ENCODE measurements around the gene FLACC1. TPM values are rescaled to one million over a fixed set of nuclear protein-coding genes. Genes with fewer than 3 reads are reported as not detected.

FLACC1 gene
- total RNA-seq, 2 experiments from 2014 or later = 4.5 to 4.8 TPM

- TF ChIP-seq, protein P1, sequence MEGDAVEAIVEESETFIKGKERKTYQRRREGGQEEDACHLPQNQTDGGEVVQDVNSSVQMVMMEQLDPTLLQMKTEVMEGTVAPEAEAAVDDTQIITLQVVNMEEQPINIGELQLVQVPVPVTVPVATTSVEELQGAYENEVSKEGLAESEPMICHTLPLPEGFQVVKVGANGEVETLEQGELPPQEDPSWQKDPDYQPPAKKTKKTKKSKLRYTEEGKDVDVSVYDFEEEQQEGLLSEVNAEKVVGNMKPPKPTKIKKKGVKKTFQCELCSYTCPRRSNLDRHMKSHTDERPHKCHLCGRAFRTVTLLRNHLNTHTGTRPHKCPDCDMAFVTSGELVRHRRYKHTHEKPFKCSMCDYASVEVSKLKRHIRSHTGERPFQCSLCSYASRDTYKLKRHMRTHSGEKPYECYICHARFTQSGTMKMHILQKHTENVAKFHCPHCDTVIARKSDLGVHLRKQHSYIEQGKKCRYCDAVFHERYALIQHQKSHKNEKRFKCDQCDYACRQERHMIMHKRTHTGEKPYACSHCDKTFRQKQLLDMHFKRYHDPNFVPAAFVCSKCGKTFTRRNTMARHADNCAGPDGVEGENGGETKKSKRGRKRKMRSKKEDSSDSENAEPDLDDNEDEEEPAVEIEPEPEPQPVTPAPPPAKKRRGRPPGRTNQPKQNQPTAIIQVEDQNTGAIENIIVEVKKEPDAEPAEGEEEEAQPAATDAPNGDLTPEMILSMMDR (IDR thresholded peaks at IDR 0.05) = no peak
- Histone ChIP-seq H3K4me3 (ENCODE audit: low read length) (no peak overlapping the region), H3K36me3 (ENCODE audit: insufficient read depth, low read length) (peaks cover under 1% of the 10 kb centered on the region), H3K4me1 (ENCODE audit: insufficient read depth, low read length) (peaks cover 92% of the 10 kb centered on the region), H3K27ac (ENCODE audit: low read depth in 1 of 2, low read length in 2 of 2) (peak overlapping the region; percentile 93 to 100), H3K27me3 (ENCODE audit: control insufficient read depth in 1 of 2, insufficient read depth in 2 of 2, low read length in 2 of 2) (no peaks in the 10 kb centered on the region), H3K9me3 (ENCODE audit: control insufficient read depth in 1 of 2, insufficient read depth in 1 of 2, low read length in 2 of 2) (no peaks in the 10 kb centered on the region)
- peak overlapping the region; percentile 97 for H3K27ac Mint-ChIP-seq
- no peaks in the 10 kb centered on the region for H3K27me3 Mint-ChIP-seq
- DNase-seq (no peak), ATAC-seq (ENCODE audit: poor library complexity) (no peak)
- CTCF ChIA-PET = interaction anchor here (1.1 to 5.8 kb wide), 2 partner anchors 23 to 129 kb away, joined by 3 to 29 read pairs; no protein-coding TSS in a partner anchor
- H3K4me3 Mint-ChIP-seq = no peak overlapping the region
- peaks cover 30% of the 10 kb centered on the region for H3K36me3 Mint-ChIP-seq (ENCODE audit: low read depth)
- intact Hi-C loops (cut with DNase I, micrococcal nuclease) = loop anchor here (2.0 to 10.0 kb wide), 2 partner anchors 15 to 1009 kb away; partner anchors contain the start of gene NOP58 (in 1 of the 2)
- POLR2A ChIA-PET = interaction anchor here (0.6 to 3.2 kb wide), 5 partner anchors 13 to 138 kb away, joined by 3 to 10 read pairs (median 5); partner anchors contain the start of gene CASP10
- H3K9me3 Mint-ChIP-seq = no peaks in the 10 kb centered on the region
- H3K4me1 Mint-ChIP-seq (ENCODE audit: low read depth) = peaks cover 78% of the 10 kb centered on the region
These were observed 101.6 kb downstream of the FLACC1 start for GRCh38 chr2:201255408-201256033.

DNA sequence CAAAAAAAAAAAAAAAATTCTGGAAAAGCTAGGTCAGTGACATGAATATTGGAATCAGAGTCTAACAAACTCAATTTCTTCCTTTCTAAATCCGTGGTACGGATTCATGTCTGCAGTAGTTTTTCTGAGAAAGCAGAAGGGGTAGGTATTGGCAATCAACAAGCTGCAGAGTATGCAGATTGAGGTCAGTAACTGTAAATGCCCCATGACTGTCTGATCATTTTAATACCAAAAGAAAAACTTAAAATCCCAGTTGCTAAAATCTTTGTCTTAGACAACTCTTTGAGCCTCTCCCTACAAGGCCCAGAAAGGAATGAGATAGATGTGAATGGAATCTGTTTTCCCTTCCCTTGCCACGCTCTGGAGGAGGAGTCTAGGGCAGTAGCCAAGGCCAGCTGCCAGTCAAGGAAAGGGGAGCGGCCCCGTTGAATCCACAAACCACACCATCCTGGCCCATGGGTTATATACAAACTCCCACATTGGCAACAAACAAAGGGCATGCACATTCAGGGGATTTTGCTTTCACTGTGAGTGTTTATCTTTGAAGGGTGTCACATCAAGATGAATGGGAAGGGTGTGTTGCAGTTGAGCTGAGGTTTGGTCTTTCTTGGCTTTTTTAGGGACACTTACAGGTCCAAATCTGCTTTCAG is 102.9 kb downstream of the FLACC1 start:
- intact Hi-C loops (cut with DNase I, micrococcal nuclease) = loop anchor here (2.0 to 10.0 kb wide), 2 partner anchors 13 to 1011 kb away; partner anchors contain the start of gene NOP58 (in 1 of the 2)
- Histone ChIP-seq H3K4me3 (ENCODE audit: low read length) (no peak overlapping the region), H3K9me3 (ENCODE audit: control insufficient read depth in 1 of 2, insufficient read depth in 1 of 2, low read length in 2 of 2) (no peaks in the 10 kb centered on the region)

GRCh38 chr2:201250741-201251140 is 106.4 kb downstream of the FLACC1 start:
- TF ChIP-seq, protein P1 (IDR thresholded peaks at IDR 0.05) = no peak
- ChIA-PET POLR2A (interaction anchor here (0.6 to 4.7 kb wide), 2 partner anchors 13 to 867 kb away, joined by 3 to 38 read pairs; no protein-coding TSS in a partner anchor), CTCF (interaction anchor here (0.8 to 5.8 kb wide), 3 partner anchors 9 to 18 kb away, joined by 3 to 29 read pairs (median 3); partner anchors contain the start of gene CASP8)
- no peaks in the 10 kb centered on the region for H3K9me3 ChIP-seq (ENCODE audit: control insufficient read depth in 1 of 2, insufficient read depth in 1 of 2, low read length in 2 of 2)
- intact Hi-C loops (cut with DNase I, micrococcal nuclease) = loop anchor here in 1 of 2 experiments (10.0 kb wide), 1 partner anchor 1014 kb away; the partner anchor contains the start of gene NOP58
- no peak overlapping the region for H3K4me3 Mint-ChIP-seq
- H3K27ac Mint-ChIP-seq = peak overlapping the region; percentile 97
- H3K9me3 Mint-ChIP-seq = no peaks in the 10 kb centered on the region
- H3K4me1 ChIP-seq (ENCODE audit: insufficient read depth, low read length) = peaks cover 82% of the 10 kb centered on the region
- ATAC-seq (ENCODE audit: poor library complexity) (no peak), DNase-seq (no peak)
- no peak overlapping the region for H3K4me3 ChIP-seq (ENCODE audit: low read length)
- H3K36me3 ChIP-seq (ENCODE audit: insufficient read depth, low read length) = peaks cover 4% of the 10 kb centered on the region
- H3K4me1 Mint-ChIP-seq (ENCODE audit: low read depth) = peaks cover 73% of the 10 kb centered on the region
- H3K36me3 Mint-ChIP-seq (ENCODE audit: low read depth) = peaks cover 41% of the 10 kb centered on the region
- H3K27ac ChIP-seq (ENCODE audit: low read depth in 1 of 2, low read length in 2 of 2) = peak overlapping the region in 1 of 2 donors; percentile 29
- H3K27me3 ChIP-seq (ENCODE audit: control insufficient read depth in 1 of 2, insufficient read depth in 2 of 2, low read length in 2 of 2) = no peaks in the 10 kb centered on the region
- H3K27me3 Mint-ChIP-seq = no peaks in the 10 kb centered on the region

More for the DNA sequence above, 102.9 kb downstream of the FLACC1 start:
- Mint-ChIP-seq H3K27me3 (no peaks in the 10 kb centered on the region), H3K4me1 (ENCODE audit: low read depth) (peaks cover 86% of the 10 kb centered on the region), H3K27ac (peak overlapping the region; percentile 97), H3K36me3 (ENCODE audit: low read depth) (peaks cover 38% of the 10 kb centered on the region), H3K4me3 (peak overlapping the region; percentile 44), H3K9me3 (no peaks in the 10 kb centered on the region)
- TF ChIP-seq, protein P1 (IDR thresholded peaks at IDR 0.05) = no peak
- no peaks in the 10 kb centered on the region for H3K27me3 ChIP-seq (ENCODE audit: control insufficient read depth in 1 of 2, insufficient read depth in 2 of 2, low read length in 2 of 2)
- POLR2A ChIA-PET = interaction anchor here (0.8 to 4.7 kb wide), 6 partner anchors 9 to 196 kb away, joined by 3 to 38 read pairs (median 8); partner anchors contain the start of gene TRAK2
- peaks cover 90% of the 10 kb centered on the region for H3K4me1 ChIP-seq (ENCODE audit: insufficient read depth, low read length)
- ATAC-seq (ENCODE audit: poor library complexity) (no peak), DNase-seq (peak in 4 of 14 experiments; percentile 28 to 52 (median 44))
- CTCF ChIA-PET = interaction anchor here (0.7 to 5.8 kb wide), 5 partner anchors 22 to 130 kb away, joined by 3 to 29 read pairs (median 3); partner anchors contain the start of gene CASP10
- peaks cover 4% of the 10 kb centered on the region for H3K36me3 ChIP-seq (ENCODE audit: insufficient read depth, low read length)
- H3K27ac ChIP-seq (ENCODE audit: low read depth in 1 of 2, low read length in 2 of 2) = peak overlapping the region; percentile 72 to 82
